ENCODE data around the gene UBE2N.

- no peak for TF ChIP-seq EZH2 (optimal IDR thresholded peaks at IDR 0.05; ENCODE audit: low read depth, low read length)
- no peak for TF ChIP-seq CTCF (IDR thresholded peaks at IDR 0.05; ENCODE audit: low read length)
Observed at GRCh38 chr12:93358058-93358457, 83.7 kb downstream of the UBE2N start.
